ENCODE results near the gene C1QB.
"Not testable (repeated sequence)": the region's sequence is repeated elsewhere in the genome, so short reads cannot be mapped to it uniquely, and the experiment has no call there.

The C1QB gene

DNA sequence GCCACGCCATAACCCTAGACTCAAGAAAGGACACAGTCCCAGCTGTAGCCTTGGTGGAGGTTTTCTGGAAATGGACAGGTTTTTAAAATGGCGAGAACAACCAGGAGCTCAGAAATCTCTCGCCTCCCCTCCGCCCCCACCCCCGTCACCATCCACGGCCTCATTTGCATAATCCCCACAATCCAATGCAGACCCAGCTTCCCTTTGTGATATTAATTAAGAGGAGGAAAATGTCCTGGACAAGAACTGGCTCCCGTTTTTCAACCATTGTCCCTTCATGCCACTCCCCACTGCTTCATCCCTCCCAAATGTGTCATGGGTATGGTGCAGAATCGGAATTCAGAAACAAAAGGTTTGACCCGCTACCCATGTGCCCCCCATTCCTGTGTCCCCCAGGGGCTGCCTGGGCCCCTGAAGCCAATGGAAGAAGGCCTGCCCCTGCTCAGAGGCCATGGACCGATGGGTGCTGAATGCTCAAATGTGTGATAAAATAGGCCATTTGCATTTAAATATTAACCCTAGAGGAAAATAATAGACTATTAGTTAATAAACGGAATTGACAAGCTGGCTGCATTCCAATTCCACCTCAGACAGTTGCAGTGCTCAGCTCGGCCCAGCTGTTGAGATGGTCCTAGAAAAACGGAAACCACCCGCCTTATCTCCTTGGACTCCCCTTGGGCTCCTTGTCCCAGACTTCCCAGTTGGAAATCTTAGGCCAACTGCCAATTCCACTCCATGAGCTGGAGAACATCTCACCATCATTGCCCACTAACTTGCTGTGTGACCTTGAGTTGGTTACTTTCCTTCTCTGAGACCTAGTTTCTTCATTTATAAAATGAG is 46.9 kb downstream of the C1QB start:
- DNase-seq, result no peak

DNA sequence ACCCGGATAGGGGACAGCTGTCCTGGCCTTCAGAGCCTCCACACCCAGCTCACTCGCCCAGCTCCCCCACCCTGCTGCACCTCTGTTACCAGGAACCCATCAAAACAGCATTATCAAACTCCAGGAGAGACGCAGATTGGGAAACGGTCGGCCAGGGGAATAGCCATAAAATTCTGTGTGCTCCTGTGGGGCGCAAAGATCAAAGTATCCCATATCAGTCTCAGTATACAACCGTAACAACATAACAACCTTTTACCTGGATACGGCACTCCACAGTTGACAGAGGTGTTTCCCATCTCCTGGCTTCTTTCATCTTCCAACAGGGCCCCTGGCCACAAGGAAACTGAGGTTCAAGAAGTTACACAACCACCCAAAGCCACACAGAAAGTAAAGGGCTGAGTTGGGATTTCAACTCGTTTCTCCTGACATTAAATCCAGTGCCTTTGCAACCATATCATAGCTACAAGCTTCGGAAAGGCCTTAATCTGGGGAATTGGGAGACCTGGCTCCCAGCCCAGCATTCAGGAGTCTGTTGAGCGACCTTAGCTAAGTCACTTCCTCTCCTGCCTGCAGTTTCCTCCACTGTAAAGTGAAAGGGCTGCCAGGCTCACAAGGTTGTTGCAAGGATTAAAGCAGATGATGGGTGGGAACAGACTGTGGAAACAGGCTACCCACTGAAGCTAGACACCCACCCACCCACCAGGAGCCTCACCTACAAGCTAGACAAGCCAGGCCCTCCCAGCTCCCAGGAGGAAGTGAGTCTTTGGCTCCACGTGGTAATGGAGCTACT is 49.5 kb downstream of the C1QB start:
- DNase-seq, result no peak

DNA sequence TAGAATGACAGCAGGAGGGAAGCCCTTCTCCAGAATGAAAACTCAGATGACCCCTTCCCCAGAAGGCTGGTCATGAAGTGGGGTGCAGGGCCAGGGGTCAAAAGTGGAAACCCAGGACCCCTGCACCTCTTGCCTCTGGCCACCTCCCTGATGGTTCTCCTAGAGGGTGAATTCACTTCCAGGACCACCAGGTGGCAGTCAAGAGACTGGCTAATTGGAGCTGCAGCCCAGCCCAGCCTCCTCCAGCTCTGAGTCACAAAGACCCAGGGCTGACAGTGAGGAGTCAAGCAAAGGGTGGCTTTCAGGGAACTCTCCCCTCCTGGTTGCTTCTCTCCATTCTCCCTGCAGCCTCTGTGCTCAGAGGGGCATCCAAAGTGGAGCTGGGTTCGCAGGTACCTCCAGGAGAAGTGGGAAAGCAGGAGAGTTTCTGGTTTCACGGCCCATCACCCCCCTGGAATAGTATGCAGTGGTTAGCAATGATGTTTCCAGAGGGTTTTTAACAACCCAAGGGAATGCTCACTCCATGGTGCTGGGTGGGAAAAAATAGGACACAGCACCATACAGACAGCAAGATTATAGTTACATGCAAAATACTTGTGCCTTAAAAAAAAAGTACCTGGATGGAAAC is 51.5 kb downstream of the C1QB start:
- DNase-seq, result peak; percentile 51

DNA sequence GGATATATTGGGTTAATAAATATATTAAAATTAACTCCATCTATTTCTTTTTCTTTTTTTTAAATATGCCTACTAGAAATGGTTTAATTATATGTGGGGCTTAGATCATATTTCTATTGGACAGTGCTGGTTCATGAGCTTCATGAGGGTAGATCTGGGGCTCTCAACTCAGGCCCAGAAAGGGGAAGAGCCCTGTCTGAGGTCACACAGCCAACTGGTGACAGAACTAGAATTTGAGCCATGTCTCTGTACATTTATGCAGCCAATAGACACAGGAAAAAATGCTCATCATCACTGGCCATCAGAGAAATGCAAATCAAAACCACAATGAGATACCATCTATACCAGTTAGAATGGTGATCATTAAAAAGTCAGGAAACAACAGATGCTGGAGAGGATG is 52.5 kb downstream of the C1QB start:
- no peak for DNase-seq

DNA sequence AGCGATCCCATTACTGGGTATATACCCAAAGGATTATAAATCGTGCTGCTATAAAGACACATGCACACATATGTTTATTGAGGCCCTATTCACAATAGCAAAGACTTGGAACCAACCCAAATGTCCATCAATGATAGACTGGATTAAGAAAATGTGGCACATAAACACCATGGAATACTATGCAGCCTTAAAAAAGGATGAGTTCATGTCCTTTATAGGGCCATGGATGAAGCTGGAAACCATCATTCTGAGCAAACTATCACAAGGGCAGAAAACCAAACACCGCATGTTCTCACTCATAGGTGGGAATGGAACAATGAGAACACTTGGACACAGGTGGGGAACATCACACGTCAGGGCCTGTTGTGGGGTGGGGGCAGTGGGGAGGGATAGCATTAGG is 53.1 kb downstream of the C1QB start:
- DNase-seq, result not testable (repeated sequence)

DNA sequence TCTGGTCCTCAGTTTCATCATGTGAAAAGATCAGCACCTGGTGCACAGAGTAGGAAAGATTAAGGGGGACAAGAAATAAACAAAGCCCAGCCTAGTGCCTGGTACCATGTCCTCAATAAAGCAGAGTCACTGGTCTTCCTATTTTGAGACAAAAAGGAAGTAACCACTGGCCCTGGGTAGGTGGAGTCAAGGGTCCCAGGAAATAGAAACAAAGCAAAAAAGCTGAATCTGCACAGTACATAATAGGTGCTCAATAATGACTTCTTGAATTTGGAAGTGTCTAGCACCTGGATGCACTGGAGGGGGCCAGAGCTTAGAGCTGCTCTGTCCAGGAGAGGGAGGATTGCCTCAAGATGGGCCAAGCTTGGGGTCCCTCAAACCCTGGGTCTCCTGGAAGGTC is 55.7 kb downstream of the C1QB start:
- no peak for DNase-seq

DNA sequence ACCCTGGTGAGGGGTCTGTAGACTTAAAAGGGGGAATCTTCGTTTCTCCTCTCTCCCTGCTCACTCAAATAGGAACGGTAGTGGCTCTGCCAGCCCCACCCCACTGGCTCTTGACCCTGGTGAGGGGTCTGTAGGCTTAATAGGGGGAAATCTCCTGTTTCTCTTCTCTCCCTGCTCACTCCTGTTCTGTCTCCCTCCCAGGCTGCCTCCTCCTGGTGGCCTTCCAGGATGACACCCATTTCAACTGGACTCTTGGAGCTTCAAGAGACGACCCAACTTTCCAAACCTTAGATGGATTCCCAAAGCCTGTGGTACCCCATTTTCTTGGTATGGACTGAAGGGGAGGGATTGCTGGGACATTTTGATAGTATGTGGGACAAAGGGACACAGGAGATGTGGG is 56.2 kb downstream of the C1QB start:
- no peak for DNase-seq

DNA sequence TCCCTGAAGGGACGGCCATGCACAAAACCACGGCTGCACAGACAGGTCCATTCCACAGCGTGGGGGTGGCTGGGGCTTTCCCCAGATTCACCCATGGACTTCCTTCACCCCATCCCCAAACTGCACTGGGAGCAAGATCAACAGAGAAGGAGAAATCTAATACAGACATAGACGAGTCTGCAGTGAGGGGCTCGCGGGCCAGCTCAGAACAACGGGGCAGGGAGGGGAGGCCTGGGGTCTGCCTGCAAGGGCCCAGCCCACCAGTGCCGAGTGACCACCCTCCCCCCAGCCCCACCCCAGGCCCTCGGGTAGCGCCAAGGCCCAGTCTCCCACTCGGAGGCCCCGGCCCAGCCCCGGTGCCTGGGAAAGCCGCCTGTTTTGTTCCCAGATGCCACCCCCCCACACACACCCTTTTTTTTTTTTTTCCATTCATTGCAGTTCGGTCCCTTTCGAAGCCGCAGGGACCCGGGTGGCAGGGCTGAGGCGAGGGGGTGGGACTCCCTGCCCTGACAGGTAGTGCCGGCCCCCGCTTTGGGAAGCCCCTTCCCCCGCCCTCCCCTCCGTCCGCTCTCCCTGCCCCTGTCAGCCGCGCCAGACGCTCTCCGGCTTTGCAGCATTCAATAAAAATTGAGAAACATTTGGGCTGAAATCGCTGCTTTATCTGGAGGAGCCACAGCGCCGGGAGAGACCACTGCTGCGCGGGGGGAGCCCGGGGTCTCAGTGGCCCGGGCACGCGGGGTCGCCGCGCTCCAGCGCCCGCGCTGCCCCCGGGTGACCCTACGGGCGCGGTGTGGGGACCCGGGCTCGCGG is 57.1 kb downstream of the C1QB start:
- no peak for DNase-seq

DNA sequence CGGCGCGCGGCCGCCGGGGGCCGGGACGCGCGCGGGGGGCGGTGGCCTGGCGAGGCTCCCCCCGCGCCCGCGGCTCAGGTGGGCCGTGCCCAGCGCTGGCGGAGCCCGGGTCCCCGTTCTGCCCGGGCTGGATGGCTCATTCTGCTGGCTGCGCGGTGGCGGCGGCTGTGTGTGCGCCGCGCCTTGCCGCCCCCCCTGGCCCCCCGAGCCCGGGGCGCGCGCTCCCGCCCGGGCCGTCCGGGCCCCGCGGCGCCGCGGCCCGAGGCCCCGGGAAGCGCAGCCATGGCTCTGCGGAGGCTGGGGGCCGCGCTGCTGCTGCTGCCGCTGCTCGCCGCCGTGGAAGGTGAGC is 57.6 kb downstream of the C1QB start, which contains the start of gene EPHB2:
Gene EPHB2 (plus strand): TSS at position 139 of the 349 bp plus-strand sequence. CDS start 144 bp downstream, at position 283.
- DNase-seq, result no peak

- no peak for DNase-seq
Measured at GRCh38 chr1:22711071-22711470, 58.0 kb downstream of the C1QB start.
